Endodermal cell (in vitro differentiated cells): ENCODE results near the gene ZDHHC7. TPM values are rescaled to one million over a fixed set of nuclear protein-coding genes. Genes with fewer than 3 reads are reported as not detected.

Experiments
- DNase-seq: peaks from one replicate; pipeline ENCODE4 v3.0.0-alpha.2; 2017
- H3K27ac ChIP-seq: 2 replicates; pipeline ENCODE4 v1.5.1; 2013; ENCODE audit warnings: mild to moderate bottlenecking, low read depth, low read length, moderate library complexity
- H3K27me3 ChIP-seq: 2 replicates; pipeline ENCODE4 v1.6.1; 2013; ENCODE audit warnings: mild to moderate bottlenecking, low read length, moderate library complexity; ENCODE audit not compliant: insufficient read depth, control insufficient read depth, poor library complexity, severe bottlenecking
- H3K36me3 ChIP-seq: 2 replicates; pipeline ENCODE4 v1.7.0; 2013; ENCODE audit warnings: mild to moderate bottlenecking, low read length, moderate library complexity; ENCODE audit not compliant: control insufficient read depth, insufficient read depth
- H3K4me1 ChIP-seq: one replicate; pipeline ENCODE4 v1.7.0; 2013; ENCODE audit warnings: low read length; ENCODE audit not compliant: control insufficient read depth, insufficient read depth
- H3K4me3 ChIP-seq: 2 replicates; pipeline ENCODE4 v1.5.1; 2013; ENCODE audit warnings: mild to moderate bottlenecking, low read length, moderate library complexity
- H3K9ac ChIP-seq: 2 replicates; pipeline ENCODE4 v1.6.1; 2013; ENCODE audit warnings: mild to moderate bottlenecking, low read length, moderate library complexity; ENCODE audit not compliant: poor library complexity, severe bottlenecking; ENCODE audit errors: extremely low read depth
- H3K9me3 ChIP-seq: 2 replicates; pipeline ENCODE4 v1.6.1; 2013; ENCODE audit warnings: mild to moderate bottlenecking, low read length, moderate library complexity; ENCODE audit not compliant: control insufficient read depth
- H3K27ac Mint-ChIP-seq: 2 replicates; pipeline ENCODE4 v1.8.0; 2020; ENCODE audit warnings: mixed read lengths
- H3K27me3 Mint-ChIP-seq: 2 replicates; pipeline ENCODE4 v1.8.0; 2021; ENCODE audit warnings: mild to moderate bottlenecking, mixed read lengths; ENCODE audit not compliant: insufficient read depth
- H3K36me3 Mint-ChIP-seq: 2 replicates; pipeline ENCODE4 v1.8.0; 2020; ENCODE audit warnings: low read depth, mixed read lengths
- H3K4me1 Mint-ChIP-seq: 2 replicates; pipeline ENCODE4 v1.8.0; 2020; ENCODE audit warnings: mixed read lengths
- H3K4me3 Mint-ChIP-seq: 2 replicates; pipeline ENCODE4 v1.8.0; 2020; ENCODE audit warnings: mild to moderate bottlenecking, moderate library complexity, mixed read lengths
- H3K9me3 Mint-ChIP-seq: 2 replicates; pipeline ENCODE4 v1.8.0; 2020; ENCODE audit warnings: mild to moderate bottlenecking, mixed read lengths
- CTCF ChIP-seq: fragments of 200-600 bp; sonication (generic); conservative IDR thresholded peaks from 2 replicates; pipeline ENCODE4 v1.5.0; 2021; ENCODE audit warnings: antibody characterized with exemption, mild to moderate bottlenecking
- WGBS, 2 experiments: methylation state at CpG; one replicate each; pipeline versions ENCODE4 v1.1.5 to v1.1.7; 2013; ENCODE audit warnings: missing lambda C conversion rate in 2 of 2, mixed read lengths in 1 of 2; ENCODE audit not compliant: insufficient coverage in 1 of 2, insufficient read length in 1 of 2; 5-methylcytosine and 5-hydroxymethylcytosine counted together
- total RNA-seq, 2 donors: library from RNA; stranded (reverse); fragmentation: NEBNext Ultra II Directional in 1 of 2; extraction: Animal tissue kit (Norgen Biotek cat#: 25700) in 1 of 2; gene quantifications; 2 replicates in 1 of 2; 3 replicates in 1 of 2; pipeline ENCODE4 v1.2.1, GENCODE V29; 2021

The ZDHHC7 gene
- total RNA-seq, 2 donors from 2014 or later: 58.7 to 61.8 TPM

DNA sequence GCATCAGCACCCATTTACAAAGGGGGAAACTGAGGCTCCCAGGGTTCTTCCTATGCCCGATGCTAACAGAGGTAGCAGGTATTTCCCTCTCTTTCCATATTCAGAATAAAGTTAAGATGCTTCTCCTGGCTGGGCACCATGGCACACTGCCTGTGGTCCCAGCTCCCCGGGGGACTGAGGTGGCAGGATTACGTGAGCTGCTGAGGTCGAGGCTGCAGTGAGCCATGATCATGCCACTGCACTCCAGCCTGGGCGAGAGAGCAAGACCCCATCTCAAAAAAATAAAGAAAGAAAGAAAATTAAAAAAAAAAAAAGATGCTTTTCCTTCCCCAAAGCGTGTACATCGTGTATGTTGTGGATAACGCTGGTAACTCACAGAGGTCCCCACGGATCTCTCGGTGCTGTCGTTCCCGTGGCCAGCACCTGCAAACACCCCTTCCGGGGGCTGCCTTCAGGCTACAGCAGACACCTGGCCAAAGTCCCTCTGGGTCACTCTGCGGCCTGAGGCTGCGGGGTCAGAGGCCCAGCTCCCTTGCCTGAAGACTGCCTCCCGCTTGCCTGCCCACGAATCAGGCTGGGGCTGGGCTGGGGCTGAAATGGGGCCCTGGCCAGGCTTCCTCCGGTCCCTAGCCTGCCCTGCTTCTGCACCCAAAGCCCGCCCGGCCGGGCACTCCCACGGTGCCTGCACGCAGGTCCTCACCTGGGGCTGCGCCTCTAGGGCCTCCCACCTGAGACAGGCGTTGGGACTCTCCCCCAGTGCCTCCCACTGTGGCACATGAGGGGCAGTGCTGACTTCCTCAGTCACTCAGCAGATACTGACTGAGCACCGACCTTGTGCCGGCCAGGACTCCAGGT lies 63.1 kb downstream of the ZDHHC7 start:
- peaks cover 5% of the 10 kb centered on the region for H3K4me1 Mint-ChIP-seq
- H3K36me3 Mint-ChIP-seq: no peaks in the 10 kb centered on the region
- H3K9me3 Mint-ChIP-seq: peaks cover 3% of the 10 kb centered on the region
- no peak overlapping the region for H3K27ac Mint-ChIP-seq
- WGBS, 2 experiments: 84 to 90% methylated on average over 9 to 27 of the region's 27 CpGs
- no peaks in the 10 kb centered on the region for H3K9me3 ChIP-seq
- no peaks in the 10 kb centered on the region for H3K36me3 ChIP-seq
- H3K4me1 ChIP-seq: peaks cover 5% of the 10 kb centered on the region
- H3K9ac ChIP-seq: no peak overlapping the region
- H3K27me3 ChIP-seq: no peaks in the 10 kb centered on the region
- no peak overlapping the region for H3K27ac ChIP-seq
- no peak overlapping the region for H3K4me3 ChIP-seq
- H3K27me3 Mint-ChIP-seq: no peaks in the 10 kb centered on the region
- H3K4me3 Mint-ChIP-seq: no peak overlapping the region
- no peak for DNase-seq
- TF ChIP-seq CTCF: no peak

DNA sequence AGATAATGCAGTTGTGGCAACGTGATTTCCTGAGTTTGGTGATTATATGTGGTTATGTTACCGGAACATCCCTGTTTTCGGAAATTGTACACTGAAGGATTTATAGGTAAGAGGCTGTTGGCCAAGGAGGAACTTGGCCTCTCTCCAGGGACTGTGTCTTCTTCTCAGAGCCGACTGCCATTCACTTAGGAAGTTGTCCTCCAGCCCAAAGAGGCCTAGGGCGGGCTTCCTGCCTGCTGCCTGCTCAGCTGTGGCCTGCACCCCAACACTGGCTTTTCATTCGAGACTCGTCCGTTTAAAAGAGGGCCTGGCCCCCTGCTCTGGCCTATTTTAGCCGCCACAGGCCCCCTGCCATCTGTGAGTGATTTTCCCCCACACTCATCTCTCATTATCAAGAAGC lies 64.3 kb downstream of the ZDHHC7 start:
- no peak overlapping the region for H3K4me3 Mint-ChIP-seq
- H3K4me1 ChIP-seq: no peaks in the 10 kb centered on the region
- H3K9ac ChIP-seq: no peak overlapping the region
- no peak overlapping the region for H3K4me3 ChIP-seq
- peaks cover 3% of the 10 kb centered on the region for H3K9me3 Mint-ChIP-seq
- no peak for TF ChIP-seq CTCF
- no peaks in the 10 kb centered on the region for H3K36me3 ChIP-seq
- no peaks in the 10 kb centered on the region for H3K4me1 Mint-ChIP-seq
- H3K27ac Mint-ChIP-seq: no peak overlapping the region
- 81 to 87% methylated on average over 9 of the region's 9 CpGs for WGBS, 2 experiments
- no peaks in the 10 kb centered on the region for H3K27me3 Mint-ChIP-seq
- no peaks in the 10 kb centered on the region for H3K27me3 ChIP-seq
- H3K27ac ChIP-seq: no peak overlapping the region
- no peak for DNase-seq
- H3K36me3 Mint-ChIP-seq: no peaks in the 10 kb centered on the region
- no peaks in the 10 kb centered on the region for H3K9me3 ChIP-seq

DNA sequence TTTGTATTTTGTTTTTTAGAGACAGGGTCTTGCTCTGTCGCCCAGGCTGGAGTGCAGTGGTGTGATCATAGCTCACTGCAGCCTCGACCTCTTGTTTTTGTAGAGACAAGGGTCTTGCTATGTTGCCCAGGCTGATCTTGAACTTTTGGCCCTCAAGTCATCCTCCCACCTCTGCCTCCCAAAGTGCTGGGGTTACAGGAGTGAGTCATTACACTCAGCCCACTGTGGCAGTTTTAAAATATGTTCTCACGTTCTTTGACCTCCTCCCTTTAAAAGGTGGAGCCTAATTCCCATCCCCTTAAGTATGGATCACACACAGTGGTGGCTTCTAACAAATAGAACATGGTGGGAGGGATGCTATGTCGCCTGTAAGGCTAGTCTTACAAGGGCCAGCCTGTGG lies 67.7 kb downstream of the ZDHHC7 start:
- H3K27me3 Mint-ChIP-seq: no peaks in the 10 kb centered on the region

More for the DNA sequence above, 67.7 kb downstream of the ZDHHC7 start:
- H3K4me3 ChIP-seq: no peak overlapping the region
- no peaks in the 10 kb centered on the region for H3K27me3 ChIP-seq
- H3K9me3 ChIP-seq: no peaks in the 10 kb centered on the region
- no peak for DNase-seq
- no peak overlapping the region for H3K4me3 Mint-ChIP-seq
- H3K27ac Mint-ChIP-seq: no peak overlapping the region
- H3K36me3 Mint-ChIP-seq: no peaks in the 10 kb centered on the region
- H3K4me1 Mint-ChIP-seq: no peaks in the 10 kb centered on the region
- H3K9me3 Mint-ChIP-seq: no peaks in the 10 kb centered on the region
- no peaks in the 10 kb centered on the region for H3K4me1 ChIP-seq
- WGBS, 2 experiments: 86 to 96% methylated on average over 3 to 4 of the region's 4 CpGs
- TF ChIP-seq CTCF: no peak
- H3K9ac ChIP-seq: no peak overlapping the region
- H3K36me3 ChIP-seq: no peaks in the 10 kb centered on the region
- H3K27ac ChIP-seq: no peak overlapping the region
